ENCODE results near the gene VIP. TPM values are rescaled to one million over a fixed set of nuclear protein-coding genes. Genes with fewer than 3 reads are reported as not detected.
"Not testable (repeated sequence)": the region's sequence is repeated elsewhere in the genome, so short reads cannot be mapped to it uniquely, and the experiment has no call there.

VIP gene
- 10 to 100 TPM in 1 of 2 donors, 1 to 10 TPM in 1; 9.0 to 11.5 TPM for total RNA-seq
- long read RNA-seq, transcript VIP-202 (7 exons, 1,584 nt), result major isoform, 34 of 45 reads
- long read RNA-seq, partial matches to known transcripts, result 2 of 45 reads
- long read RNA-seq, other reads (novel, unspliced or antisense), result 6 of 45 reads

- intact Hi-C loops (cut with DNase I, micrococcal nuclease), result no loop called here
- ATAC-seq (no peak), DNase-seq (no peak)
Measured at GRCh38 chr6:152750694-152751093, at the start of gene VIP. TSS of gene VIP (plus strand) at chr6:152750797. CDS start at chr6:152752178, 1,381 bp downstream.

DNA sequence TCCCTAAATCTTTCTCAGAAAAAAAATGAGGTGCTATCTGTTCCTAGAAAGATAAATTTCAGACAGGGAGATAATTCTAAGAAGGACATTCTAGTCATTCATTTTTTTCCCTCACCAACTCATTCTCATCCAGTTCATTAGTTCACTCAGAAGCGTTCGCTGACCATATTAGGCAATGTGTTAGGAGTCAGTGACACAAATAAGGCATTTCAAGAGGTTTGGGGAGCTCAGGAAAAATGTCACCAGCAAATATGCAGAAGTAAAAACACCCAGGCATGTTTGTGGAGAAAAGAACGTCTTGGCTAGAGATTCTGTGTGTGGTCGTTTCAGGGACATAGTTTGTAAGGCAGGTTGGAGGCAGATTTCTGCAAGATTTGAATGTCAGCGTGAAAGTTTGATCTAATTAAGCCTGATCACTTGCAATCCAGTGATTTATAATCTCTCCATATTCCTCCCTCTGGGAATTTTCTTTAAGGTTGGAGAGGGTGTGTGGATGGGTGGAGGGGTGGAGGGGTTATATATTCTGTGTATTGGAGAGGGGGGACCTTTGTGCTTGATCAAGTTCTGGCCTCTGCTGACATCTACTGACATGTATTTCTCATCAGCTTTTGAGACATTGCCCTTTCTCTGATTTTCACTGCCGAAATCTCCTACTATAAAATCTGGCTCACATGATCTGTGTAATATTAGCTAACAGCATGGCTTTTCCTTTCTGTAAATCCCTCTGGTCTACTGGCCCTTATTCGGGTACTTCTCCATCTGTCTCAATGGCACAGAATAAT, 49.3 kb upstream of the VIP start:
- ATAC-seq (no peak), DNase-seq (no peak)
- intact Hi-C loops (cut with DNase I, micrococcal nuclease), result no loop called here

DNA sequence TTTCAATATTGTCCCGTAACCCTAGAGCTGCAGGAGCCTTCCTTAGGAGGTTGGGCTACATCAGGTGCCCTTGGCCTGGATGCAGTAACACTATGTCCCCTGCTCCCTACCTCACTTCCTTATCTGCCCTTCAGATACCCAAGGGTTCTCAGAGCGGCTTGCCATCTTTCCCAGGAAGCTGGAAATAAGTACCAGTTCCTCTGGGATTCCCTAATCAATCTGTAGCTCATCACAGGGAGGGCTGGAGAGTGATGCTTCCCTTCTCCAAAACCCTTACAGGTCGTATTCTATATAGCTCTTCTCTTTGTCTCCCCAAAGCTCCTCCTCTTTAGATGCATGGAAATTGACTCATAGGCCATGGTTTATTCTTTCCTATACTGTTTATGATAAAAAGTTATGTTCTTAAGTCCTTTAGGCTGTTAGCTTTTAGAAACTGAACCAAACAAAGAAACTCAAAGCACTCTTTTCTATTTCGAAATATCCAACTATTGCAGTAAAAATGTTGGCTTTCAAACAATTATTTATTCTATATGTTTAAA, 48.7 kb upstream of the VIP start:
- intact Hi-C loops (cut with DNase I, micrococcal nuclease), result no loop called here
- ATAC-seq, result no peak

DNA sequence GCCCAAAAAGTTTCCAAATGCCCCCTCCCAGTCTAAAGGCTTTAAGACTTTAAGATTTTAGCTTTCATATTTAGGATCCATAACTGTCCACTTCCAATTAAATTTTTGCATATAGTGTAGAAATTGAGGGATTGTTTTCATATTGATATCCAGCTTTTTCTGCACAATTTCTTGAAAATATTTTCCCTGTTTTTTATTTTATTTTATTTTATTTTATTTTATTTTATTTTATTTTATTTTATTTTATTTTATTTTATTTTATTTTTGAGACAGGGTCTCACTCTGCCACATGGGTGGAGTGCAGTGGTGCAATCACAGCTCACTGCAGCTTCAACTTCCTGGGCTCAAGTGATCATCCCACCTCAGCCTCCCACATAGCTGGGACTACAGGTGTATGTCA, 46.8 kb upstream of the VIP start:
- intact Hi-C loops (cut with DNase I, micrococcal nuclease); DNase-seq; ATAC-seq: not testable (repeated sequence)

More for the DNA sequence above, 48.7 kb upstream of the VIP start:
- DNase-seq, result no peak

GRCh38 chr6:152705327-152705726, 45.3 kb upstream of the VIP start:
- intact Hi-C loops (cut with DNase I, micrococcal nuclease), result no loop called here
- DNase-seq (no peak), ATAC-seq (no peak)

DNA sequence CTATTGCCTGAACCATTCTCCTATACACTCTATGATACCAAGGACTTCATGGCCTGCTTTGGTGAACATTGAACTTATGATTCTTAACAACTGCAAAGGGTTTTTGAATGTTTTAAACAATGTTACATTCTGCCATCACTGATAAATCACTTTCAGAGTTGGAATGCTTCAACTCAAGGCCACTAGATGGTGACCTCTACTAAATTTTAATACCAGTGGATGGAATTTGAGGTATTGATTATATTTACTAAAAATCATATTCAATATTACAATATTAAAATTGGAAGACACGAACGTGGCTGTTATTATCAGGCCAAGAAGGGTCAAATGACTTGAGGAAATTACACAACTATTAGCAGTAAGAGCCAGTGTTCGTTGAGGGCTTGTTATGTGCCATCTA, 34.3 kb upstream of the VIP start:
- intact Hi-C loops (cut with DNase I, micrococcal nuclease), result no loop called here
- no peak for ATAC-seq
- DNase-seq, result no peak

DNA sequence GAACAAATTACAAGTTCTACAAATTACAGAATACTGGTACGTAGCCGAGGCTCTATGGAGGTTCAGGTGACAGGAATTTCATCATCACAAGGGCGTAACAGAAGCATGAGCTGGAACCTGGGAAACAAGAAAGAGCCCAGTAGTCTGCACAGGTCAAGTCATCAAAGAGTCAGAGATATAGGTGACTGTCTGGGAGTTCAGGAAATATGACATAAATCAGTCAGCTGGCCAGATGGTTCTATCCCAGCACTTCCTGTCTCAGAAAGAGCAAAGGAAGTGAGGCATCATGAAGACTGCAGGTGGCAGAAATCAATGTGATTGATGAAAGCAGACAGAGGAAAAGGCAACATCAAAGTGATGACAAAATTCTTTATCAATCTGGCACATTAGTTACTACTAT, 29.6 kb upstream of the VIP start:
- intact Hi-C loops (cut with DNase I, micrococcal nuclease), result no loop called here
- ATAC-seq (no peak), DNase-seq (no peak)

DNA sequence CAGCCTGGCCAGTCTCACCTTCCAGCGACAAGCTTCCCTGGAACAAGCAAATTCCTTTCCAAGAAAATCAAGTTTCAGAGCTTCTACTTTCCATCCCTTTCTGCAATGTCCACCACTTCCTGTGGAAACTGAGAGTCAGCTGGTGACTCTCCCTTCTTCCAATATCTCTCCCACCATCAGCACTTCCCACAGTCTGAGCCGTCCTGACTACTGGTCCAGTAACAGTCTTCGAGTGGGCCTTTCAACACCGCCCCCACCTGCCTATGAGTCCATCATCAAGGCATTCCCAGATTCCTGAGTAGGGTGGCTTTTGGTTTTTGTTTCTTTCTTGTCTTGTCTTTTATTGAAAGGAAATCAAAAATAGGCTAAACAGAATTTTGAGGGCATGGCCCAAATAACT, 28.6 kb upstream of the VIP start:
- no peak for DNase-seq
- intact Hi-C loops (cut with DNase I, micrococcal nuclease), result no loop called here
- no peak for ATAC-seq

DNA sequence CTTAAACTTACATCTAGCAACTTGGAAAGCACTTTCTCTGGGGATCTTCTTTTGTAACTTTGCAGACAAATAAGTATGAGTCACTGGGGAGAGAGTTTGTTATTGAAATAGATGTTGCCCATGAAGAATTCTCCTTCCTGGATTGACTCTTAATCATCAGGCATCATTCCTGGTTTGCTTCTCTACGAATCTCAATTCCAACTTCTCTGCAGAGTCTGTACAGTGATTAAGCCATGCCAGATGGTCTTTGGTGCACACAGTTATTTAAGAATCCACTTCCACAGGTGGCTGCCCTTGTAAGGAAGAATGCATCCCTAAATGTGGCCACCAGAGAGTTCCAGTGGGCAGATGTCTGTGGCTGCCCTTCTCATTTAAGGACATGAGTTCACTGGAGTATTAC, 27.2 kb upstream of the VIP start:
- DNase-seq (no peak), ATAC-seq (no peak)
- intact Hi-C loops (cut with DNase I, micrococcal nuclease), result no loop called here

DNA sequence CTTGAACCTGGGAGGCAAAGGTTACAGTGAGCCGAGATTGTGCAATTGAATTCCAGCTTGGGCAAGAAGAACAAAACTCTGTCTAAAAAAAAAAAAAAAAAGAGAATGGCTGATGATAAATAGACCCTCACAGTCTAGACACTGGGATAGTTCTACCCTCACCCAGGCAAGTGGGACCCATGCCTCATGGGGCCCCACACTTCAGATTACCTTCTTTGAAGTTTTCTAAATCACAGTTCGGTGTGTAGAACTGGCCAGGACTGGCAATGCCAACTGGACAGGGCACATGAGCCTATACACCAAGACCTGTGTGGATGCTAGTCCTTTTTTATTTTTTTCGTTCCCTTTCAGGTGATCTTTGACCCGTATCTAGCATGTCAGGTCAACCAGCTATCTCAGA, 24.3 kb upstream of the VIP start:
- intact Hi-C loops (cut with DNase I, micrococcal nuclease), result no loop called here
- no peak for ATAC-seq

DNA sequence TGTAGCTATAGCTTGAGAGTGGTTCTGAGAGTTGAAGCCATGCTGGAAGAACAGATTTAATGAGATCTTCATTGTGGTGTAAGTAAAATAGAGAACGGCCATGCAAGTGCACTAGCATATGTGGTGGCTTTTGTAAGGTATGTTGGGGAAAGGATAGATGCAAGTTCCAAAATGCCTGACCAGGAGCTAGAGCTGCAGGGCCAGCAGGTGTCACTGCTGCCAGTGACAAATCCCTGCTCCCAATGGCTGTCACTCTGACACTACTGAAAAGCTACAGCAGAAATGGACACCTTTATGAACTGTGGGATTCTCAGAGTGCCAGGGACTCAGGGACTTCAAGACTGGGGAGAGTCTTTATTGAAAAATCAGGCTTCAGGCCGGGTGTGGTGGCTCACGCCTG, 23.1 kb upstream of the VIP start:
- intact Hi-C loops (cut with DNase I, micrococcal nuclease), result no loop called here
- ATAC-seq, result no peak
- no peak for DNase-seq

More for the DNA sequence above, 24.3 kb upstream of the VIP start:
- no peak for DNase-seq

GRCh38 chr6:152734630-152735029, 16.0 kb upstream of the VIP start:
- no peak for ATAC-seq
- intact Hi-C loops (cut with DNase I, micrococcal nuclease), result no loop called here

GRCh38 chr6:152736687-152737273, 13.8 kb upstream of the VIP start:
- intact Hi-C loops (cut with DNase I, micrococcal nuclease), result no loop called here
- ATAC-seq (no peak), DNase-seq (no peak)

More at GRCh38 chr6:152734630-152735029, 16.0 kb upstream of the VIP start:
- no peak for DNase-seq

- ATAC-seq (no peak), DNase-seq (no peak)
- intact Hi-C loops (cut with DNase I, micrococcal nuclease), result no loop called here
Measured at GRCh38 chr6:152745509-152746171, 5.0 kb upstream of the VIP start.

DNA sequence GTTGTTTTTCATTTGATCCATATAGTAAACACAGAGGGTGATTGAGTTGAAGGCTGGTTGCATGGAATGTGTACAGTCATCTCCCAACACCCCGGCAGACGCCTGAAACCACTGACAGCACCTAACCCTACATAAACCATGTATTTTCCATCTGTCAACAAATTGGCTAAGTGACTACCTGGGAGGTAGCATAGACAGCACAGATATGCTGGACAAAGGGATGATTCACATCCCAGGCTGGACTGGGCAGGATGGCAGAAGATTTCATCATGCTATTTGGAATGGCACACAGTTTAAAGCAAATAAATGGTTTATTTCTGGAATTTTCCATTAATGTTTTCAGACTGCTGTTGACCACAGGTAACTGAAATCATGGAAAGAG, 4.4 kb upstream of the VIP start:
- intact Hi-C loops (cut with DNase I, micrococcal nuclease), result no loop called here
- DNase-seq, result no peak
- ATAC-seq, result no peak

- ATAC-seq (no peak), DNase-seq (no peak)
- intact Hi-C loops (cut with DNase I, micrococcal nuclease), result no loop called here
Measured at GRCh38 chr6:152748843-152749242, 1.8 kb upstream of the VIP start.

GRCh38 chr6:152749336-152749735, 1.3 kb upstream of the VIP start:
- ATAC-seq, result no peak
- intact Hi-C loops (cut with DNase I, micrococcal nuclease), result no loop called here
- no peak for DNase-seq

GRCh38 chr6:152765331-152765730, 14.7 kb downstream of the VIP start:
- intact Hi-C loops (cut with DNase I, micrococcal nuclease), result no loop called here
- DNase-seq (no peak), ATAC-seq (no peak)

DNA sequence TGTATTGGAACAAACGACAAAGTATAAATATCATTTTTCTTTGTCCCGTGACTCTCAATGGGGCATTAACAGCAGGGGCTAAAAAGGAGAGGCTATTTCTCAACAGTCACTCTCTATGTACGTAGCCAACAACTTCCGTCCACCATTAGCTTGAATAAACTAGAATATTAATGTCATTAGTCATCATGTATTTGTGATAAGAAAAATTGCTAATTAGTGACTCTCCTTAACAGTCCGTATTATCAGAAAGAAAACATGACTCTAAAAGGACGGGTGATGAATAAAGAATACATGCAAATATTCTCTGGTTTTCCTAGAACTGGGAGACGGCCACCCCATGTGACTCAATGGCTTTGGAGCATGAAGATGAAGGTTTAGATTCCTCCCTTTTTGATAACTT, 18.6 kb downstream of the VIP start:
- intact Hi-C loops (cut with DNase I, micrococcal nuclease), result no loop called here
- DNase-seq, result no peak
- ATAC-seq, result no peak

- DNase-seq (no peak), ATAC-seq (no peak)
- intact Hi-C loops (cut with DNase I, micrococcal nuclease), result no loop called here
Measured at GRCh38 chr6:152769993-152770392, 19.4 kb downstream of the VIP start.
